ENCODE data around the gene ARHGAP10.

The ARHGAP10 gene

DNA sequence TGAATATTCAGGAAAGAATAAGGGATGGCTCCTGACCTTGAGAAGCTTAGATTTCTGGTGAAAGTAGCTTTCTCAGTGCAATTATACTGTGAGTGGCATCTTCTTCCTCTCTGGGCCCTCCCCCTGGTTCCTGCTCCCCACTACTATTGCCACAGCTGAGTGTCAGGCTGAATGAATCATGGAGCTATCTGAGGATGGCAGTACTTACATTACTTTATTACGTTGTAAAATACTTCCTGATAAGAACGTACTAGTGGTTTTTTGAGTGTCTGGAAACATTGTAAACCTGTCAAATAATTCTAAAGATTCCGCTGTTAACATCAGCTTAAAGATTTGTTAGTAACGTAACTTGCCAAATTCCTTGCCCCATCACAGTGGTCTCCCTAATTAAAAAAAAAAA is 36.2 kb downstream of the ARHGAP10 start:
- Mint-ChIP-seq H3K9me3 (no peaks in the 10 kb centered on the region), H3K4me3 (no peak overlapping the region), H3K36me3 (no peaks in the 10 kb centered on the region), H3K4me1 (peaks cover 2% of the 10 kb centered on the region), H3K27me3 (no peaks in the 10 kb centered on the region), H3K27ac (no peak overlapping the region)
- CTCF ChIA-PET: interaction anchor here (0.9 to 1.2 kb wide), 2 partner anchors 18 to 21 kb away, joined by 3 read pairs; no protein-coding TSS in a partner anchor
- no peak for DNase-seq

DNA sequence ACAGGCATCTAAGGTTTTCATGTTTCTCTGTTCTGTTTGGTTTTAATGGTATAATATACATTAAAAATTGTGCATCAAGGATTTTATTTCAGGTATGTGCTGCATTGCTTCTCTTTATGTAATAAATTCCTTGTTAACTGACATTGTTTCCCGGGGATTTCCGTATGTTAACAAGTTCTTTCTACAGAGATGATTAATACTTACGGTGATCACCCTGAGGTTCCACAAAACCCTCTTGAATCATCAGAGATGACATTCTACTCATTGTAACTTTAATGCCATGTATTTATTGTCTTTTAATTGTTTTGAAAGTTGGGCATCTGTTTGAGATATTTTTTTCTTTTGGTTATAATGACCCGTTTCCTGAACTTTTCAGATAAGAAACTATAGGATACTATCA is 37.5 kb downstream of the ARHGAP10 start:
- Mint-ChIP-seq H3K27ac (no peak overlapping the region), H3K27me3 (no peaks in the 10 kb centered on the region), H3K9me3 (no peaks in the 10 kb centered on the region), H3K4me3 (no peak overlapping the region), H3K4me1 (no peaks in the 10 kb centered on the region), H3K36me3 (no peaks in the 10 kb centered on the region)
- DNase-seq: no peak
- CTCF ChIA-PET: no interaction called here

DNA sequence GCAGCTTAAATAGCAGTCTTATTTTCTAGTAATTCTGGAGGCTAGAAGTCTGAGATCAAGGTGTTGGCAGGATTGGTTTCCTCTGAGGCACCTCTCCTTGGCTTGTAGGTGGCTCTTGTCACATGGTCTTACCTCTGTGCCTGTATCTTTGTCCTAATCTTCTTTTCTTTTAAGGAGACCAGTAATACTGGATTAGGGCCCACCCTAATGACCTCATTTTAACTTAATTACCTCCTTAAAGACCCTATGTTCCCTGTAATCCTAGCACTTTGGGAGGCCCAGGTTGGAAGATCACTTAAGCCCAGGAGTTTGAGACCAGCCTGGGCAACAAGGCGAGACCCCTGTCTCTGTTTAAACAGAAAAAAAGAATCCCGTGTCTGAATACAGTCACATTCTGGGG is 38.9 kb downstream of the ARHGAP10 start:
- H3K9me3 Mint-ChIP-seq: no peaks in the 10 kb centered on the region
- no peak overlapping the region for H3K4me3 Mint-ChIP-seq
- no peak overlapping the region for H3K27ac Mint-ChIP-seq
- CTCF ChIA-PET: no interaction called here
- no peak for DNase-seq
- H3K36me3 Mint-ChIP-seq: no peaks in the 10 kb centered on the region
- no peaks in the 10 kb centered on the region for H3K27me3 Mint-ChIP-seq
- H3K4me1 Mint-ChIP-seq: no peaks in the 10 kb centered on the region

DNA sequence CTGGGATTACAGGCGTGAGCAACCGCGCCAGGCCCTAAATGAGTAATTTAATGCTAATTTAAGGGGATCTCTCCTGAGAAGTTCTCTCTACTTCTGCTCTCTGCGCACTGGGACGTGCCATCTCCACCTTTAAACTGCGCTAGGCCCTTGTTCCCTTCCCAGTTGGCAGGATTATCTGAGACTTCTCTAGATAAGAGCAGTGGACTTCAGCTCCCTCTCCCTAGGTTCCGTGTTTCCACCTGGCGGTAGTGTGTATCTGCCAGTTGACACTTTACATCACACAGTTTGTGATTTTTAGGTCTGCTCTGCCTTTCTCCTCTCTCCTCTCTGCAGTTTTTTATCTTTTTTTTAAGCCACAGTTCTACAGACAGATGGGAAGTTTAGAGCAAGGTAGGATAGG is 40.2 kb downstream of the ARHGAP10 start:
- Mint-ChIP-seq H3K27me3 (no peaks in the 10 kb centered on the region), H3K36me3 (no peaks in the 10 kb centered on the region), H3K4me1 (no peaks in the 10 kb centered on the region), H3K27ac (no peak overlapping the region), H3K4me3 (no peak overlapping the region), H3K9me3 (no peaks in the 10 kb centered on the region)
- no peak for DNase-seq
- CTCF ChIA-PET: no interaction called here

DNA sequence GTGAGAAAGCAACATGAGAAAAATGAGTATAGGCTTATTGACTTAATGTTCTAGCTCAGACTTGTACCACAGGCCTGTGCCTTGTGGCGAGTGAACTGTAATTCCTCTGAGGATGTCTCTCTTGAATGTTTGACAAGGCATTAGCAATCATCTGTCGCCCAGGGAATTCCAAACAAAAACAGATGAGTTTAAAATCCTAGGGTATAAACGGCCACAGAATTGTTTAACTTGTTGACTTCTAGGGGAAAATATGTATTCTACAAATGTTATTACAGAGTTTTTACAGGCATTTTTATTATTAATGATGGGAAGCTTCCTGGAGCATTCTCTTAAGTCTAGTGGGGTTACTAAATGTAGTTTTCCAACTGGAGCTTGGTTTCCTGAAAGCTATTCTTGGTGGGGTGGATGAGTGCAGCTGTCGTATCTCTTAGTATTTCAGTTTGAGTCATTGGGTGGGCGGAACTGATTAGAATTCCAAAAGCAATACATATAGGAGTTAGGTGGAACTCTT is 40.6 kb downstream of the ARHGAP10 start:
- CTCF ChIA-PET: no interaction called here
- Mint-ChIP-seq H3K27me3 (no peaks in the 10 kb centered on the region), H3K4me1 (no peaks in the 10 kb centered on the region), H3K9me3 (no peaks in the 10 kb centered on the region), H3K36me3 (no peaks in the 10 kb centered on the region), H3K4me3 (no peak overlapping the region), H3K27ac (no peak overlapping the region)
- no peak for DNase-seq

DNA sequence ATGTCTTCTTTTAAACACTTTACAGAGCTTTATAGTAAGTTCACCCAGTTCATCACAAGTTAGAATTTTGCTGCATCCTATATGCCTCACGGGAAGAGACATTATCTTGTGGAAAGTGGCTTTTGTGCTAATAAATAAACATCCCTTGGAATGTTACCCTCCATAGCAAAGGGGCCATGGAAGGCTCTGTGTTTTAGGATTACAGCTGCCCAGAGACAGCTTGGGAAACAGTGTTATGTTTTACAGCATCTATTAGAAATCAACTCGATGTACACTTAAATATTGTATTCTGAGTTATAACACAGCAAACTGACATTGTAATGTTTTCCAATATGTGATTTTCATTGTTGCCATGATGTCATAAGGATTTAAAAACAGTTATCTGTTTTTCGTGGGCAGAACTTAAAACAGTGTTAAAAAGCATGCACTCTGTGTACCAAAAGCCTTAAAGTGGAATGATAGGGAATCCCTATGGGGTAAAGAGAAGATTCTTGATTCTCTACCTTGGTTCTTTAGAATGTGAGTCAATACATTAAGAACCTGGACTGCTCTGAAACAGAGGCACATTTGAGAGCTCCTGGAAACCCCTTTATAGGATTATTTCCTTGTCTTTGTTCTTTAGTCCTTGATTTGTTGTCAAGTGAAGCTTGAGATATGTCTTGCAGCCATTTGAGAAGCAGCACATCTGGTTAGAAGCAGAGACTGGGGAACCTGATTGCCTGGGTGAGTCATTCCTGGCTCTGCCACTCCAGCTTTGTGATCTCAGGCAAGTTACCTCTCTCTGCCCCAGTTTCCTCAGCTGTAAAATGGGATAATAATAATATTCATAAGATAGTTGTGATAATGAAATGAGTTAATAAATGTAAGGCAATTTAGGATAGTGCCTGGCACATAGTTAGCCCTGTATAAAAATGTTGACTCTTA is 41.6 kb downstream of the ARHGAP10 start:
- Mint-ChIP-seq H3K9me3 (no peaks in the 10 kb centered on the region), H3K27ac (no peak overlapping the region), H3K4me1 (no peaks in the 10 kb centered on the region), H3K4me3 (no peak overlapping the region), H3K36me3 (no peaks in the 10 kb centered on the region), H3K27me3 (no peaks in the 10 kb centered on the region)
- CTCF ChIA-PET: interaction anchor here (1.2 kb wide), 1 partner anchor 94 kb away, joined by 3 read pairs; no protein-coding TSS in a partner anchor
- no peak for DNase-seq

DNA sequence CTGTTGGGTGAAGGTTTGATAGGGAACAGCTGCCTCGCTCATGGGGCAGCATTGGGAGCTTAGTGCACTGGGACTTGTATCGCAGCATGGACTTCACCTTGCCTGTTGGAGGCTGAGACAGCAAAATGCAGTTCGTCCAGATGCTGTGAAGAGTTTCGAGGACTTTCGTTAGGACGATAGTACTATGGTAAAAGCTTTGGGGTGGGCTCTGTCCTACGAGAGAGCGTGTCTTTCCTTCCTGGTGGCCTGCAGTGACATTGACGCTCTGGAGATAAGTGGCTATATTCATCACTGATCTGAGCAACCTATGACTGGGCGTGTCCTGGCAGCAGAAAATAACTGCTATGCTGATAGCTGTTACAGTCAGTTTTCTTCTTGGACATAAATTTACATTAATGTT is 44.8 kb downstream of the ARHGAP10 start:
- no peak overlapping the region for H3K4me3 Mint-ChIP-seq
- DNase-seq: no peak
- H3K27ac Mint-ChIP-seq: no peak overlapping the region
- H3K9me3 Mint-ChIP-seq: no peaks in the 10 kb centered on the region
- H3K27me3 Mint-ChIP-seq: peaks cover 8% of the 10 kb centered on the region
- CTCF ChIA-PET: interaction anchor here (0.6 kb wide), 1 partner anchor 63 kb away, joined by 3 read pairs; no protein-coding TSS in a partner anchor
- no peaks in the 10 kb centered on the region for H3K4me1 Mint-ChIP-seq
- no peaks in the 10 kb centered on the region for H3K36me3 Mint-ChIP-seq

DNA sequence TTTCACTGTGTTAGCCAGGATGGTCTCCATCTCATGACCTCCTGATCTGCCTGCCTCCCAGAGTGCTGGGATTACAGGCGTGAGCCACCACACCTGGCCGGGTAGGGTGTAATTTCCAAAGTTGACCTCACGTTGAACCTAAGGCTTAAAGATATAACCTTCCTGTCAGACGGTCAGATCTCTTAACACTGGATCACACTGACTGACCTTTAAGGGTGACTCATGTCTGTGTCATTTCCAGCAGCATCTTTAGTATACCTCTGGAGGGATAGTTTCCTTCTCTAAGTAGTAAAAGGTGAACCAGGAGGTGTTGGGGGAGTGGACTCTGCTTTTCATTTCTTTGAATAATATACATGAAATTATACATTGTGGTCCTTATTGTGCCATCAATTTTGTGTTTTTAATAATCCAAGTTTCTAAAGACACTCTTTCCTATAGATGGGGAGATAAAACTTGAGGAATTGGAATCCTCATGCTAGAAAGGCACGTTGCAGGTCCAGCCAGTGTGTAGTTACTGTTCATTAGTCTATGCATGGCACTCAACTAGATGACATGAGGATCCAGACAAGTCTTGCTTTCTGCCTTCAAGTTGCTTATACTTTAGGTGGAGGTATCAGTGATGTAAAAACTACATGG is 45.7 kb downstream of the ARHGAP10 start:
- Mint-ChIP-seq H3K9me3 (no peaks in the 10 kb centered on the region), H3K36me3 (no peaks in the 10 kb centered on the region), H3K4me3 (no peak overlapping the region)

DNA sequence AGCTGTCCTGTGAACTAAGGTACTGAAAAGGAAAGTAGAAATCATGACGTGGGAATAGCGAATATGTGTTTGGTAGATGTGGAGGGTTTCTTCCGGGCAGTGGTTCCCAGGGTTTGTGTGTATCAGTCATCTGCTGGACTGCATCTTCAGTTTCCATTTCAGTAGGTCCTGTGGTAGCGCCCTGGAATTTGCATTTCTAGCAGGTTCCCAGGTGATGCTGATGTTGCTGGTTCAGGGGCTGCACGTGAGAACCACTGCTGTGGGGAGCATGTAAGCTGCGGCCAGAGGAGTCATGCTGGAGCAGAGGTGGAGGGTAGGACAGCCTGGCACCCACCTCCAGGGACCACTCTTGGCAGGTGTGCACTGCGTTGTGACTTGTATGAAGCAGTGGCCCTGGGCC is 47.1 kb downstream of the ARHGAP10 start:
- H3K4me1 Mint-ChIP-seq: no peaks in the 10 kb centered on the region
- H3K36me3 Mint-ChIP-seq: no peaks in the 10 kb centered on the region
- H3K27me3 Mint-ChIP-seq: peaks cover 8% of the 10 kb centered on the region
- CTCF ChIA-PET: interaction anchor here (1.4 kb wide), 1 partner anchor 260 kb away, joined by 3 read pairs; no protein-coding TSS in a partner anchor
- no peak for DNase-seq
- H3K4me3 Mint-ChIP-seq: no peak overlapping the region
- H3K9me3 Mint-ChIP-seq: no peaks in the 10 kb centered on the region
- H3K27ac Mint-ChIP-seq: no peak overlapping the region

More for the DNA sequence above, 45.7 kb downstream of the ARHGAP10 start:
- H3K27ac Mint-ChIP-seq: no peak overlapping the region
- CTCF ChIA-PET: no interaction called here
- H3K4me1 Mint-ChIP-seq: no peaks in the 10 kb centered on the region
- H3K27me3 Mint-ChIP-seq: peaks cover 8% of the 10 kb centered on the region
- no peak for DNase-seq

DNA sequence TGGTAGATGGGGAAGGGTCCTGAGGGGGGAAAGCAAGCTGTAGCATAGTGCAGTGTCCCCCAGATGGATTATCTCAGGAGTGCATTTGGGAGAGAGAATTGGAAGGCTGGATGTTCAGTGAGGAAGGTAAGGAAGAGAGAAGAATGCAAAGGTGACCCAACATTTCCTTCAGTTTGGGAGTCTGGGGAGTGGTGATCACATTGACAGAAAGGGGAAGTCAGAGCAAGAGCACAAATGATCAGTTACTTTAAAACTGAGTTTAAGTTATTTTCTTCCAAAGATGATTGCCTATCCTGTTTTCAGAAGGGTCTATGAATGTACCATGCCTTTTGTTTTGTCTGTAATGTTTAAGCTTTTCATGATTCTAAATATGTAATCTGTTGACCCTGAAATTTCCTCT is 47.6 kb downstream of the ARHGAP10 start:
- Mint-ChIP-seq H3K36me3 (no peaks in the 10 kb centered on the region), H3K9me3 (no peaks in the 10 kb centered on the region), H3K4me1 (no peaks in the 10 kb centered on the region), H3K27me3 (peaks cover 8% of the 10 kb centered on the region), H3K4me3 (no peak overlapping the region), H3K27ac (no peak overlapping the region)
- no peak for DNase-seq
- CTCF ChIA-PET: interaction anchor here (1.4 kb wide), 1 partner anchor 261 kb away, joined by 3 read pairs; no protein-coding TSS in a partner anchor

DNA sequence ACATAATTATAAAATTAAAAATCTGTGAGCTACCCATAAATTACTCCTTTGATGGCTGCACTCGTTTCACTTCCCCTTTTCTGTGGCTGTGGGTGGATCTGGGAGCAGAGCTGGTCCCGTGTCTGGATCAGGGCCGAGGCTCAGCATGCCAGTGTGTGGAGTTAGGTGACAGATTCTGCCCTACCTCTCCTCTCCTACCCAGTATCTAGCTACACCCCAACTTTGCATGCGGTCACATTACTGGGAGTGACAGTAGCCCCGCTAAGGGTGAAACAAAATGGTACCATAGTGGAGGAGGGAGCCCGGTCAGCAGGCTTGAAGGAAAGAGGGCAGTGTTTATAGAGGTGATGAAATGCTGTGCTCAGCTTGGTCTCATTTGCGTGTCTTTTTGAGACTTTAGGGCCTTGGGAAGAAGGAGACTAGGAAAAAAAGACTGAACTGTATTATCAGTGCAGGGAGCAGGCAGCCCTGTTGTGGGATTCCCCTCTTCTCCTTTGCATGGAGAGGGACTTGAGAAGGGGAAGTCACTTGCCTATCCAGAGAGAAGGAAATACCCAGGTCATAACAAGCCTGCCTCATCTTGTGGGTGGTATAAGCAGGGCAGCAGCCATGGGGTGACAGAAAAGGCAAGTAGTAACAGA is 48.4 kb downstream of the ARHGAP10 start:
- CTCF ChIA-PET: no interaction called here
- H3K36me3 Mint-ChIP-seq: no peaks in the 10 kb centered on the region
- no peak overlapping the region for H3K4me3 Mint-ChIP-seq
- no peaks in the 10 kb centered on the region for H3K9me3 Mint-ChIP-seq
- H3K4me1 Mint-ChIP-seq: no peaks in the 10 kb centered on the region
- no peak for DNase-seq
- peaks cover 8% of the 10 kb centered on the region for H3K27me3 Mint-ChIP-seq
- H3K27ac Mint-ChIP-seq: no peak overlapping the region

DNA sequence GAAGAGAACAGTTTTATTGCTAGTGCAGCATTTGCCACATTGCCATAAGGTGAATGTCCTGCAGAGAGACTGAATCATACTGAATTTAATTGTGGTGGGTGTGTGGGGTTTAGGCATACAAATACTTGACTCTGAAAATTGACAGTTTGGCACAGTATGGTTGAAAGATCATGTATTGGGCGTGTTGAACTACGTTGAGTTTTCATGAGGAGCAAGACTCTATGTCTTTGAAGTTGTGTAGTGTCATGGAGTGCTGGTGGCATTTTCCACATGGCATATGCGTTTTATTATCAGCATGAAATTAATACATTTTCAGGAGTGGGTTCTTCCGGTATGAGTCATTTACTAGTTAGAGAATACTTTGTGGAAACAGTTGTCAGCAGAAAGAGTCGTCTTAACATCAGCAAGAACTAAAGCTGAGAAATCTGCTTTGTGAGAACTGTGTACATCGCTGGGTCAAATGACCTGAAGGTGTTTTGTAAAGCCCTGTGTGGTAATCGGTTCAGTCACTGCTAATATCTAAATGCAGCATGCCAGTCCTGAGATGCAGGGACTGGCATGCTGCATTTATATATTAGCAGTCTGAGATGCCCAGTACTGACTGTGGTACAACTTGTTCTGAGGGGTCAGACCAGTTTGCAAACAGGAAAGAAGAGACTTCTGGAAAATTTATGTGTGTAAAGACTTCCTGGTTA is 50.3 kb downstream of the ARHGAP10 start:
- Mint-ChIP-seq H3K4me1 (no peaks in the 10 kb centered on the region), H3K36me3 (no peaks in the 10 kb centered on the region), H3K4me3 (no peak overlapping the region), H3K27me3 (peaks cover 13% of the 10 kb centered on the region), H3K9me3 (no peaks in the 10 kb centered on the region), H3K27ac (no peak overlapping the region)
- CTCF ChIA-PET: no interaction called here
- DNase-seq: no peak

DNA sequence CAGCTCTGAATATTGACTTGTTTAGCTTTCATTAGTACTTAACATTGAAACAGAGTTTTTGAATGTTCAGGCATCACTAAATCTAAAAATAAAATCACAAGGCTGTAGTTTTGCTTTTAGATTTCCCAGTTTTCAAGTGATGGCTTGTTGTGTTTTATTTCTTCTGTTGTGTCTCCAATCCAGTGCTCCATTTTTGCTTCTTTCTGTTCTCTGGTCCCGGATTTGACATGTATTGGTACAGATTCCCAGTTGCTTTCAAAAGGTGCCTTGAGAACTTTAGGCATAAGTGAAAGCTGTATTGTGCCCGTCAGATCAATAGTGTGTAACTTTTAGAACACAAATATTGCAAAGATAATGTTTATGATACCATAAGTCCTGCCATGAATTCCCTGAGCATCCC is 53.2 kb downstream of the ARHGAP10 start:
- no peak overlapping the region for H3K4me3 Mint-ChIP-seq
- no peak overlapping the region for H3K27ac Mint-ChIP-seq
- no peaks in the 10 kb centered on the region for H3K4me1 Mint-ChIP-seq
- no peaks in the 10 kb centered on the region for H3K36me3 Mint-ChIP-seq
- H3K27me3 Mint-ChIP-seq: peaks cover 16% of the 10 kb centered on the region
- DNase-seq: no peak
- no peaks in the 10 kb centered on the region for H3K9me3 Mint-ChIP-seq
- CTCF ChIA-PET: interaction anchor here (0.9 to 3.7 kb wide), 2 partner anchors 17 to 82 kb away, joined by 3 to 15 read pairs; no protein-coding TSS in a partner anchor

DNA sequence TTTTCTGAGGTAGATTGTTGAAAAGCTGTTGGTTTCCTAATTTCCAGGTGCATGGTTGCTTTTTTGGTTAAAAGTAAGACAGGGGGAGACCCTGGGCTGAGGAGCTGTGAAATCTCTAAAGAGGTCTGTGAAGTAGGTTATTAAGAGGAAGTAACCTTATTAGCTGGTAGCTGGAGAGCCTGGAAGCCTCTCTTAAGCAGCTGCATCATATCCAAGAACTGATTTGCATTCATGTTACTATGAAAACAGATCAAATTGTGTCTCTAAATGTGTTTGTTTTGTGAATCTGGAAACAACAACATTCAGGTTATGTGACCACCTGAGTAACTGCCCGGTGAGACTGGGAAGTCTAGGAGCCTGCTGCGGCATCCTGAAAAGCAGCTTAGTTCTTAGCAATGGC is 54.1 kb downstream of the ARHGAP10 start:
- CTCF ChIA-PET: interaction anchor here (0.9 to 3.7 kb wide), 2 partner anchors 18 to 81 kb away, joined by 3 to 15 read pairs; no protein-coding TSS in a partner anchor
- no peak for DNase-seq
- Mint-ChIP-seq H3K36me3 (no peaks in the 10 kb centered on the region), H3K4me1 (no peaks in the 10 kb centered on the region), H3K27ac (no peak overlapping the region), H3K9me3 (no peaks in the 10 kb centered on the region), H3K27me3 (peaks cover 10% of the 10 kb centered on the region), H3K4me3 (no peak overlapping the region)
